Measurements from ENCODE around the gene S1PR1. TPM values are rescaled to one million over a fixed set of nuclear protein-coding genes. Genes with fewer than 3 reads are reported as not detected.
"Not testable (repeated sequence)": the region's sequence is repeated elsewhere in the genome, so short reads cannot be mapped to it uniquely, and the experiment has no call there.

Gene S1PR1
- total and polyA plus RNA-seq, 3 experiments from 2014 or later = 118 to 203 (median 123) TPM

- ChIA-PET POLR2A (interaction anchor here (0.6 kb wide), 1 partner anchor 146 kb away, joined by 3 read pairs; no protein-coding TSS in a partner anchor), CTCF (interaction anchor here (0.5 to 3.0 kb wide), 3 partner anchors 9 to 91 kb away, joined by 3 to 10 read pairs (median 3); no protein-coding TSS in a partner anchor)
- H3K27me3 Mint-ChIP-seq = no peaks in the 10 kb centered on the region
- H3K4me3 Mint-ChIP-seq = no peak overlapping the region
- H3K9me3 ChIP-seq (ENCODE audit: low read length) = no peaks in the 10 kb centered on the region
- H3K4me1 ChIP-seq (ENCODE audit: insufficient read depth, low read length) = no peaks in the 10 kb centered on the region
- peaks cover 0 to 3% (median 0%) of the 10 kb centered on the region in 5 donors for H3K9me3 Mint-ChIP-seq
- H3K27me3 ChIP-seq (ENCODE audit: insufficient read depth, low read length, poor library complexity, severe bottlenecking) = no peaks in the 10 kb centered on the region
- no peaks in the 10 kb centered on the region for H3K36me3 ChIP-seq (ENCODE audit: insufficient read depth, low read length)
- no peak for DNase-seq
- H3K4me1 Mint-ChIP-seq = peaks cover 18 to 44% (median 38%) of the 10 kb centered on the region in 3 donors
- no peak overlapping the region for H3K4me3 ChIP-seq (ENCODE audit: low read length)
- peaks cover 0 to 4% (median 0%) of the 10 kb centered on the region in 3 donors for H3K36me3 Mint-ChIP-seq
- H3K27ac Mint-ChIP-seq = no peak overlapping the region
- no peak overlapping the region for H3K27ac ChIP-seq (ENCODE audit: low read depth, low read length)
Measured at GRCh38 chr1:101227837-101228236, 9.0 kb upstream of the S1PR1 start.

GRCh38 chr1:101228424-101229134 is 8.2 kb upstream of the S1PR1 start:
- CTCF ChIA-PET = interaction anchor here (1.3 to 3.0 kb wide), 2 partner anchors 10 to 92 kb away, joined by 3 to 10 read pairs; no protein-coding TSS in a partner anchor
- Histone ChIP-seq H3K4me1 (ENCODE audit: insufficient read depth, low read length) (no peaks in the 10 kb centered on the region), H3K36me3 (ENCODE audit: insufficient read depth, low read length) (no peaks in the 10 kb centered on the region), H3K9me3 (ENCODE audit: low read length) (no peaks in the 10 kb centered on the region), H3K27ac (ENCODE audit: low read depth, low read length) (no peak overlapping the region), H3K4me3 (ENCODE audit: low read length) (no peak overlapping the region), H3K27me3 (ENCODE audit: insufficient read depth, low read length, poor library complexity, severe bottlenecking) (no peaks in the 10 kb centered on the region)
- POLR2A ChIA-PET = interaction anchor here (0.6 kb wide), 1 partner anchor 16 kb away, joined by 3 read pairs; no protein-coding TSS in a partner anchor
- peaks cover 0 to 4% (median 1%) of the 10 kb centered on the region in 3 donors for H3K36me3 Mint-ChIP-seq
- H3K27me3 Mint-ChIP-seq = no peaks in the 10 kb centered on the region
- H3K4me1 Mint-ChIP-seq = peaks cover 22 to 52% (median 44%) of the 10 kb centered on the region in 3 donors
- peak overlapping the region in 1 of 7 donors; percentile 41 for H3K4me3 Mint-ChIP-seq
- H3K9me3 Mint-ChIP-seq = peaks cover 0 to 3% (median 0%) of the 10 kb centered on the region in 5 donors
- DNase-seq = no peak
- peak overlapping the region in 6 of 8 donors; percentile 4 to 89 (median 52) for H3K27ac Mint-ChIP-seq

GRCh38 chr1:101232182-101232581 is 4.6 kb upstream of the S1PR1 start:
- H3K36me3 ChIP-seq (ENCODE audit: insufficient read depth, low read length); H3K27me3 Mint-ChIP-seq; H3K27me3 ChIP-seq (ENCODE audit: insufficient read depth, low read length, poor library complexity, severe bottlenecking); POLR2A ChIA-PET; DNase-seq; H3K9me3 Mint-ChIP-seq; H3K4me3 ChIP-seq (ENCODE audit: low read length); H3K9me3 ChIP-seq (ENCODE audit: low read length); H3K27ac ChIP-seq (ENCODE audit: low read depth, low read length): not testable (repeated sequence)
- Mint-ChIP-seq H3K27ac (peak overlapping the region in 4 of 8 donors; percentile 44 to 76 (median 70)), H3K4me3 (peak overlapping the region in 1 of 7 donors; percentile 59), H3K4me1 (peaks cover 41 to 75% (median 62%) of the 10 kb centered on the region in 3 donors), H3K36me3 (peaks cover 1 to 25% (median 4%) of the 10 kb centered on the region in 3 donors)
- CTCF ChIA-PET = interaction anchor here (1.0 kb wide), 1 partner anchor 77 kb away, joined by 3 read pairs; no protein-coding TSS in a partner anchor
- peaks cover 14% of the 10 kb centered on the region for H3K4me1 ChIP-seq (ENCODE audit: insufficient read depth, low read length)

GRCh38 chr1:101233495-101233894 is 3.3 kb upstream of the S1PR1 start:
- H3K4me1 ChIP-seq (ENCODE audit: insufficient read depth, low read length) = peaks cover 14% of the 10 kb centered on the region
- no peak overlapping the region for H3K27ac ChIP-seq (ENCODE audit: low read depth, low read length)
- H3K27ac Mint-ChIP-seq = peak overlapping the region in 7 of 8 donors; percentile 61 to 94 (median 84)
- peaks cover 4 to 36% (median 5%) of the 10 kb centered on the region in 3 donors for H3K36me3 Mint-ChIP-seq
- no peaks in the 10 kb centered on the region for H3K36me3 ChIP-seq (ENCODE audit: insufficient read depth, low read length)
- ChIA-PET CTCF (interaction anchor here (0.8 to 12.6 kb wide), 4 partner anchors 56 to 306 kb away, joined by 3 to 214 read pairs (median 4); no protein-coding TSS in a partner anchor), POLR2A (interaction anchor here (0.6 kb wide), 1 partner anchor 21 kb away, joined by 4 read pairs; no protein-coding TSS in a partner anchor)
- H3K9me3 Mint-ChIP-seq = peaks cover 0 to 3% (median 0%) of the 10 kb centered on the region in 5 donors
- peak overlapping the region in 4 of 7 donors; percentile 30 to 73 (median 52) for H3K4me3 Mint-ChIP-seq
- H3K27me3 ChIP-seq (ENCODE audit: insufficient read depth, low read length, poor library complexity, severe bottlenecking) = no peaks in the 10 kb centered on the region
- DNase-seq = no peak
- H3K4me1 Mint-ChIP-seq = peaks cover 41 to 66% (median 55%) of the 10 kb centered on the region in 3 donors
- H3K27me3 Mint-ChIP-seq = peaks cover 0 to 3% of the 10 kb centered on the region in 2 donors
- no peaks in the 10 kb centered on the region for H3K9me3 ChIP-seq (ENCODE audit: low read length)
- H3K4me3 ChIP-seq (ENCODE audit: low read length) = no peak overlapping the region

GRCh38 chr1:101235216-101235695 is 1.6 kb upstream of the S1PR1 start:
- DNase-seq = peak in 1 of 5 donors; percentile 55
- peaks cover 25% of the 10 kb centered on the region for H3K4me1 ChIP-seq (ENCODE audit: insufficient read depth, low read length)
- peaks cover 0 to 3% (median 0%) of the 10 kb centered on the region in 5 donors for H3K9me3 Mint-ChIP-seq
- peaks cover 21 to 54% (median 22%) of the 10 kb centered on the region in 3 donors for H3K36me3 Mint-ChIP-seq
- peak overlapping the region; percentile 90 to 100 (median 99) for H3K4me3 Mint-ChIP-seq
- peak overlapping the region; percentile 78 for H3K4me3 ChIP-seq (ENCODE audit: low read length)
- H3K27ac Mint-ChIP-seq = peak overlapping the region; percentile 92 to 100 (median 98)
- peak overlapping the region; percentile 84 for H3K27ac ChIP-seq (ENCODE audit: low read depth, low read length)
- no peaks in the 10 kb centered on the region for H3K9me3 ChIP-seq (ENCODE audit: low read length)
- H3K36me3 ChIP-seq (ENCODE audit: insufficient read depth, low read length) = peaks cover 15% of the 10 kb centered on the region
- peaks cover 0 to 5% of the 10 kb centered on the region in 2 donors for H3K27me3 Mint-ChIP-seq
- no peaks in the 10 kb centered on the region for H3K27me3 ChIP-seq (ENCODE audit: insufficient read depth, low read length, poor library complexity, severe bottlenecking)
- peaks cover 48 to 62% (median 58%) of the 10 kb centered on the region in 3 donors for H3K4me1 Mint-ChIP-seq
- ChIA-PET POLR2A (interaction anchor here (0.6 to 5.0 kb wide), 18 partner anchors 17 to 740 kb away, joined by 3 to 30 read pairs (median 4); partner anchors contain the start of genes EXTL2 and SLC30A7), CTCF (interaction anchor here (0.7 to 12.6 kb wide), 10 partner anchors 44 to 314 kb away, joined by 3 to 214 read pairs (median 4); no protein-coding TSS in a partner anchor)

GRCh38 chr1:101235696-101236515 is 913 bp upstream of the S1PR1 start:
- peak overlapping the region; percentile 92 to 100 (median 98) for H3K27ac Mint-ChIP-seq

More at GRCh38 chr1:101235696-101236515, 913 bp upstream of the S1PR1 start:
- DNase-seq = peak; percentile 52 to 73 (median 62)
- peak overlapping the region; percentile 90 to 100 (median 99) for H3K4me3 Mint-ChIP-seq
- H3K36me3 Mint-ChIP-seq = peaks cover 21 to 61% (median 26%) of the 10 kb centered on the region in 3 donors
- Histone ChIP-seq H3K9me3 (ENCODE audit: low read length) (no peaks in the 10 kb centered on the region), H3K36me3 (ENCODE audit: insufficient read depth, low read length) (peaks cover 16% of the 10 kb centered on the region), H3K27ac (ENCODE audit: low read depth, low read length) (peak overlapping the region; percentile 84), H3K27me3 (ENCODE audit: insufficient read depth, low read length, poor library complexity, severe bottlenecking) (no peaks in the 10 kb centered on the region), H3K4me3 (ENCODE audit: low read length) (peak overlapping the region; percentile 78), H3K4me1 (ENCODE audit: insufficient read depth, low read length) (peaks cover 32% of the 10 kb centered on the region)
- peaks cover 0 to 5% of the 10 kb centered on the region in 2 donors for H3K27me3 Mint-ChIP-seq
- peaks cover 49 to 62% (median 58%) of the 10 kb centered on the region in 3 donors for H3K4me1 Mint-ChIP-seq
- H3K9me3 Mint-ChIP-seq = peaks cover 0 to 3% (median 0%) of the 10 kb centered on the region in 5 donors
- POLR2A ChIA-PET = interaction anchor here (0.6 to 5.0 kb wide), 22 partner anchors 9 to 1470 kb away, joined by 3 to 30 read pairs (median 5); partner anchors contain the start of genes FRRS1 and SLC30A7
- CTCF ChIA-PET = interaction anchor here (0.7 to 12.6 kb wide), 15 partner anchors 10 to 315 kb away, joined by 3 to 214 read pairs (median 3); no protein-coding TSS in a partner anchor

All from CD8-positive, alpha-beta memory T cell (primary cell).